HEK293 (cell line): ENCODE results near the gene JOSD2.

ENCODE experiments used
- OSR2 ChIP-seq: fragments of 450-650 bp; formaldehyde crosslinking; IDR thresholded peaks from 2 replicates; pipeline ENCODE4 v1.5.1; 2016; ENCODE audit warnings: missing biosample characterization, missing genetic modification characterization
- PRDM1 ChIP-seq: fragments of 450-650 bp; formaldehyde crosslinking; IDR thresholded peaks from 2 replicates; pipeline ENCODE4; 2016; ENCODE audit warnings: missing biosample characterization, missing genetic modification characterization
- YY1 ChIP-seq: fragments of 450-650 bp; formaldehyde crosslinking; IDR thresholded peaks from 2 replicates; pipeline ENCODE4 v1.5.1; 2018; ENCODE audit warnings: missing biosample characterization, missing genetic modification characterization
- ZBTB20 ChIP-seq: fragments of 450-650 bp; formaldehyde crosslinking; IDR thresholded peaks from 2 replicates; pipeline ENCODE4 v1.5.1; 2016; ENCODE audit warnings: missing biosample characterization, missing genetic modification characterization
- ZBTB8A ChIP-seq: fragments of 450-650 bp; formaldehyde crosslinking; IDR thresholded peaks from 2 replicates; pipeline ENCODE4 v1.5.1; 2016; ENCODE audit warnings: missing biosample characterization, missing genetic modification characterization
- ZNF341 ChIP-seq: fragments of 450-650 bp; formaldehyde crosslinking; IDR thresholded peaks from 2 replicates; pipeline ENCODE4; 2016; ENCODE audit warnings: low read depth, missing biosample characterization, missing genetic modification characterization
- TF ChIP-seq, protein P1 (sequence below): fragments of 450-650 bp; formaldehyde crosslinking; IDR thresholded peaks from 2 replicates; pipeline ENCODE4 v1.5.1; 2016; ENCODE audit warnings: missing biosample characterization, missing genetic modification characterization
- TF ChIP-seq, protein P2 (sequence below): fragments of 450-650 bp; formaldehyde crosslinking; IDR thresholded peaks from 2 replicates; pipeline ENCODE4 v1.5.1; 2016; ENCODE audit warnings: missing biosample characterization, missing genetic modification characterization
- TF ChIP-seq, protein P3 (sequence below): fragments of 450-650 bp; formaldehyde crosslinking; IDR thresholded peaks from 2 replicates; pipeline ENCODE4 v1.5.1; 2016; ENCODE audit warnings: missing biosample characterization, missing genetic modification characterization
- TF ChIP-seq, protein P4 (sequence below): fragments of 450-650 bp; formaldehyde crosslinking; IDR thresholded peaks from 2 replicates; pipeline ENCODE4 v1.5.1; 2016; ENCODE audit warnings: missing biosample characterization, missing genetic modification characterization, low read depth

DNA sequence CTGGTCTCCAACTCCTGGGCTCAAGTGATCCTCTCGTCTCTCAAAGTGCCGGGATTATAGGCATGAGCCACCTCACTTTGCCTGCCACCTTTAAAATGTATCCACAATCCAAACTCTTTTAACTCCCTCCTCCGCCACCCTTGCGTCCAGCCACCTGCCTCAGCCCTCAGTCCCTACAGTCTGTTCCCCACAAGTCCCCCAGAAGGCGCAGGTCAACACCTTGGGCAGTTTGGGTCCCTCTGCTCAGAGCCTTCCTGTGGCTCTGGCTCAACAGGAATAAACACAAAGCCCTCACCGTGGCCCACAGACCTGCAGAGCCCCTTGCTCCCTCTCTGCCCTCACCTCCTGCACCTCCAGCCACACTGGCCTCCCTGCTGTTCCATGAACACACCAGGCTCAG is 42.2 kb downstream of the JOSD2 start:
- TF ChIP-seq, protein P1, sequence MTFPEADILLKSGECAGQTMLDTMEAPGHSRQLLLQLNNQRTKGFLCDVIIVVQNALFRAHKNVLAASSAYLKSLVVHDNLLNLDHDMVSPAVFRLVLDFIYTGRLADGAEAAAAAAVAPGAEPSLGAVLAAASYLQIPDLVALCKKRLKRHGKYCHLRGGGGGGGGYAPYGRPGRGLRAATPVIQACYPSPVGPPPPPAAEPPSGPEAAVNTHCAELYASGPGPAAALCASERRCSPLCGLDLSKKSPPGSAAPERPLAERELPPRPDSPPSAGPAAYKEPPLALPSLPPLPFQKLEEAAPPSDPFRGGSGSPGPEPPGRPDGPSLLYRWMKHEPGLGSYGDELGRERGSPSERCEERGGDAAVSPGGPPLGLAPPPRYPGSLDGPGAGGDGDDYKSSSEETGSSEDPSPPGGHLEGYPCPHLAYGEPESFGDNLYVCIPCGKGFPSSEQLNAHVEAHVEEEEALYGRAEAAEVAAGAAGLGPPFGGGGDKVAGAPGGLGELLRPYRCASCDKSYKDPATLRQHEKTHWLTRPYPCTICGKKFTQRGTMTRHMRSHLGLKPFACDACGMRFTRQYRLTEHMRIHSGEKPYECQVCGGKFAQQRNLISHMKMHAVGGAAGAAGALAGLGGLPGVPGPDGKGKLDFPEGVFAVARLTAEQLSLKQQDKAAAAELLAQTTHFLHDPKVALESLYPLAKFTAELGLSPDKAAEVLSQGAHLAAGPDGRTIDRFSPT = no peak
- TF ChIP-seq, protein P2, sequence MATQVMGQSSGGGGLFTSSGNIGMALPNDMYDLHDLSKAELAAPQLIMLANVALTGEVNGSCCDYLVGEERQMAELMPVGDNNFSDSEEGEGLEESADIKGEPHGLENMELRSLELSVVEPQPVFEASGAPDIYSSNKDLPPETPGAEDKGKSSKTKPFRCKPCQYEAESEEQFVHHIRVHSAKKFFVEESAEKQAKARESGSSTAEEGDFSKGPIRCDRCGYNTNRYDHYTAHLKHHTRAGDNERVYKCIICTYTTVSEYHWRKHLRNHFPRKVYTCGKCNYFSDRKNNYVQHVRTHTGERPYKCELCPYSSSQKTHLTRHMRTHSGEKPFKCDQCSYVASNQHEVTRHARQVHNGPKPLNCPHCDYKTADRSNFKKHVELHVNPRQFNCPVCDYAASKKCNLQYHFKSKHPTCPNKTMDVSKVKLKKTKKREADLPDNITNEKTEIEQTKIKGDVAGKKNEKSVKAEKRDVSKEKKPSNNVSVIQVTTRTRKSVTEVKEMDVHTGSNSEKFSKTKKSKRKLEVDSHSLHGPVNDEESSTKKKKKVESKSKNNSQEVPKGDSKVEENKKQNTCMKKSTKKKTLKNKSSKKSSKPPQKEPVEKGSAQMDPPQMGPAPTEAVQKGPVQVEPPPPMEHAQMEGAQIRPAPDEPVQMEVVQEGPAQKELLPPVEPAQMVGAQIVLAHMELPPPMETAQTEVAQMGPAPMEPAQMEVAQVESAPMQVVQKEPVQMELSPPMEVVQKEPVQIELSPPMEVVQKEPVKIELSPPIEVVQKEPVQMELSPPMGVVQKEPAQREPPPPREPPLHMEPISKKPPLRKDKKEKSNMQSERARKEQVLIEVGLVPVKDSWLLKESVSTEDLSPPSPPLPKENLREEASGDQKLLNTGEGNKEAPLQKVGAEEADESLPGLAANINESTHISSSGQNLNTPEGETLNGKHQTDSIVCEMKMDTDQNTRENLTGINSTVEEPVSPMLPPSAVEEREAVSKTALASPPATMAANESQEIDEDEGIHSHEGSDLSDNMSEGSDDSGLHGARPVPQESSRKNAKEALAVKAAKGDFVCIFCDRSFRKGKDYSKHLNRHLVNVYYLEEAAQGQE (tag by site-specific recombination) = no peak
- TF ChIP-seq ZBTB20 (tag by site-specific recombination) = no peak
- no peak for TF ChIP-seq OSR2 (tag by site-specific recombination)
- TF ChIP-seq, protein P3, sequence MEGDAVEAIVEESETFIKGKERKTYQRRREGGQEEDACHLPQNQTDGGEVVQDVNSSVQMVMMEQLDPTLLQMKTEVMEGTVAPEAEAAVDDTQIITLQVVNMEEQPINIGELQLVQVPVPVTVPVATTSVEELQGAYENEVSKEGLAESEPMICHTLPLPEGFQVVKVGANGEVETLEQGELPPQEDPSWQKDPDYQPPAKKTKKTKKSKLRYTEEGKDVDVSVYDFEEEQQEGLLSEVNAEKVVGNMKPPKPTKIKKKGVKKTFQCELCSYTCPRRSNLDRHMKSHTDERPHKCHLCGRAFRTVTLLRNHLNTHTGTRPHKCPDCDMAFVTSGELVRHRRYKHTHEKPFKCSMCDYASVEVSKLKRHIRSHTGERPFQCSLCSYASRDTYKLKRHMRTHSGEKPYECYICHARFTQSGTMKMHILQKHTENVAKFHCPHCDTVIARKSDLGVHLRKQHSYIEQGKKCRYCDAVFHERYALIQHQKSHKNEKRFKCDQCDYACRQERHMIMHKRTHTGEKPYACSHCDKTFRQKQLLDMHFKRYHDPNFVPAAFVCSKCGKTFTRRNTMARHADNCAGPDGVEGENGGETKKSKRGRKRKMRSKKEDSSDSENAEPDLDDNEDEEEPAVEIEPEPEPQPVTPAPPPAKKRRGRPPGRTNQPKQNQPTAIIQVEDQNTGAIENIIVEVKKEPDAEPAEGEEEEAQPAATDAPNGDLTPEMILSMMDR (tag by site-specific recombination) = no peak
- no peak for TF ChIP-seq YY1 (tag by site-specific recombination)
- TF ChIP-seq ZBTB8A = no peak
- no peak for TF ChIP-seq PRDM1 (tag by site-specific recombination)
- TF ChIP-seq, protein P4, sequence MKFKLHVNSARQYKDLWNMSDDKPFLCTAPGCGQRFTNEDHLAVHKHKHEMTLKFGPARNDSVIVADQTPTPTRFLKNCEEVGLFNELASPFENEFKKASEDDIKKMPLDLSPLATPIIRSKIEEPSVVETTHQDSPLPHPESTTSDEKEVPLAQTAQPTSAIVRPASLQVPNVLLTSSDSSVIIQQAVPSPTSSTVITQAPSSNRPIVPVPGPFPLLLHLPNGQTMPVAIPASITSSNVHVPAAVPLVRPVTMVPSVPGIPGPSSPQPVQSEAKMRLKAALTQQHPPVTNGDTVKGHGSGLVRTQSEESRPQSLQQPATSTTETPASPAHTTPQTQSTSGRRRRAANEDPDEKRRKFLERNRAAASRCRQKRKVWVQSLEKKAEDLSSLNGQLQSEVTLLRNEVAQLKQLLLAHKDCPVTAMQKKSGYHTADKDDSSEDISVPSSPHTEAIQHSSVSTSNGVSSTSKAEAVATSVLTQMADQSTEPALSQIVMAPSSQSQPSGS (tag by site-specific recombination) = no peak
- no peak for TF ChIP-seq ZNF341
